Uterus (tissue), 4 donors: Measurements from ENCODE around the gene ATP5ME. TPM values are rescaled to one million over a fixed set of nuclear protein-coding genes. Genes with fewer than 3 reads are reported as not detected.

Experiments
- DNase-seq, 2 donors: peaks; one replicate each; pipeline ENCODE4 v3.0.0-alpha.2; 2019 to 2020
- H3K27ac ChIP-seq, 2 donors: fragments of 200-600 bp; sonication (generic); 1 replicate in 1 of 2; 2 replicates in 1 of 2; pipeline ENCODE4 v1.5.1; 2016 to 2018
- H3K27me3 ChIP-seq, 2 donors: fragments of 200-600 bp; sonication (generic); one replicate each; pipeline ENCODE4 v1.5.1; 2018 to 2019; ENCODE audit warnings: control low read depth in 1 of 2
- H3K36me3 ChIP-seq, 2 donors: fragments of 200-600 bp; sonication (generic); one replicate each; pipeline ENCODE4 v1.5.1; 2019; ENCODE audit warnings: control low read depth in 1 of 2
- H3K4me1 ChIP-seq, 2 donors: fragments of 200-600 bp; sonication (generic); one replicate each; pipeline ENCODE4 v1.5.1; 2018 to 2019; ENCODE audit warnings: control low read depth in 1 of 2
- H3K4me3 ChIP-seq, 2 donors: fragments of 200-600 bp; sonication (generic); 1 replicate in 1 of 2; 2 replicates in 1 of 2; pipeline ENCODE4 v1.5.1; 2018 to 2019; ENCODE audit warnings: mild to moderate bottlenecking in 1 of 2
- H3K9me3 ChIP-seq, 2 donors: fragments of 200-600 bp; sonication (generic); one replicate each; pipeline ENCODE4 v1.5.1; 2019; ENCODE audit warnings: control low read depth in 1 of 2
- POLR2A ChIP-seq, 2 donors: fragments of 450-650 bp; IDR thresholded peaks; one replicate each; pipeline ENCODE4 v1.6.1; 2016; ENCODE audit warnings: antibody characterized with exemption in 2 of 2, mild to moderate bottlenecking in 1 of 2, moderate library complexity in 1 of 2
- intact Hi-C: fragments of 100-400 bp; cut with DNase I; formaldehyde crosslinking; loops from one replicate; pipeline ENCODE4 v1.15.1; 2023; ENCODE audit warnings: low total_unique reads
- total RNA-seq, 4 donors: library from RNA; depleted of rRNA in 3 of 4; stranded (reverse); fragments of >200 nt in 3 of 4; gene quantifications; one replicate each; pipeline versions ENCODE4 v1.1.0 to v1.2.4, GENCODE V29; 2014 to 2023
- TF ChIP-seq, protein P1 (sequence below), 4 experiments: fragments of 200-600 bp in 2 of 4; fragments of 450-650 bp in 2 of 4; sonication (generic) in 2 of 4; IDR thresholded peaks; one replicate each; pipeline ENCODE4 v1.5.1; 2016 to 2019; ENCODE audit warnings: antibody characterized with exemption in 4 of 4, mild to moderate bottlenecking in 2 of 4, moderate library complexity in 1 of 4
- donor health status: DM: yes; HTN: yes; CAD: no.

The ATP5ME gene
- total RNA-seq, 4 donors from 2014 or later = 24.1 to 168 (median 64.2) TPM

GRCh38 chr4:627347-628125, 46.5 kb downstream of the ATP5ME start:
- intact Hi-C loops = no loop called here
- Histone ChIP-seq H3K9me3 (no peaks in the 10 kb centered on the region), H3K4me3 (no peak overlapping the region), H3K4me1 (no peaks in the 10 kb centered on the region), H3K36me3 (no peaks in the 10 kb centered on the region), H3K27me3 (no peaks in the 10 kb centered on the region), H3K27ac (no peak overlapping the region)
- TF ChIP-seq POLR2A (IDR thresholded peaks at IDR 0.05) = no peak
- TF ChIP-seq, protein P1, sequence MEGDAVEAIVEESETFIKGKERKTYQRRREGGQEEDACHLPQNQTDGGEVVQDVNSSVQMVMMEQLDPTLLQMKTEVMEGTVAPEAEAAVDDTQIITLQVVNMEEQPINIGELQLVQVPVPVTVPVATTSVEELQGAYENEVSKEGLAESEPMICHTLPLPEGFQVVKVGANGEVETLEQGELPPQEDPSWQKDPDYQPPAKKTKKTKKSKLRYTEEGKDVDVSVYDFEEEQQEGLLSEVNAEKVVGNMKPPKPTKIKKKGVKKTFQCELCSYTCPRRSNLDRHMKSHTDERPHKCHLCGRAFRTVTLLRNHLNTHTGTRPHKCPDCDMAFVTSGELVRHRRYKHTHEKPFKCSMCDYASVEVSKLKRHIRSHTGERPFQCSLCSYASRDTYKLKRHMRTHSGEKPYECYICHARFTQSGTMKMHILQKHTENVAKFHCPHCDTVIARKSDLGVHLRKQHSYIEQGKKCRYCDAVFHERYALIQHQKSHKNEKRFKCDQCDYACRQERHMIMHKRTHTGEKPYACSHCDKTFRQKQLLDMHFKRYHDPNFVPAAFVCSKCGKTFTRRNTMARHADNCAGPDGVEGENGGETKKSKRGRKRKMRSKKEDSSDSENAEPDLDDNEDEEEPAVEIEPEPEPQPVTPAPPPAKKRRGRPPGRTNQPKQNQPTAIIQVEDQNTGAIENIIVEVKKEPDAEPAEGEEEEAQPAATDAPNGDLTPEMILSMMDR (IDR thresholded peaks at IDR 0.05) = no peak
- DNase-seq = no peak

GRCh38 chr4:626201-627091, 47.6 kb downstream of the ATP5ME start:
- no peak for DNase-seq
- Histone ChIP-seq H3K36me3 (no peaks in the 10 kb centered on the region), H3K4me3 (no peak overlapping the region), H3K9me3 (no peaks in the 10 kb centered on the region), H3K4me1 (no peaks in the 10 kb centered on the region), H3K27ac (no peak overlapping the region), H3K27me3 (no peaks in the 10 kb centered on the region)
- intact Hi-C loops = no loop called here
- TF ChIP-seq, protein P1 (IDR thresholded peaks at IDR 0.05) = no peak
- TF ChIP-seq POLR2A (IDR thresholded peaks at IDR 0.05) = no peak

DNA sequence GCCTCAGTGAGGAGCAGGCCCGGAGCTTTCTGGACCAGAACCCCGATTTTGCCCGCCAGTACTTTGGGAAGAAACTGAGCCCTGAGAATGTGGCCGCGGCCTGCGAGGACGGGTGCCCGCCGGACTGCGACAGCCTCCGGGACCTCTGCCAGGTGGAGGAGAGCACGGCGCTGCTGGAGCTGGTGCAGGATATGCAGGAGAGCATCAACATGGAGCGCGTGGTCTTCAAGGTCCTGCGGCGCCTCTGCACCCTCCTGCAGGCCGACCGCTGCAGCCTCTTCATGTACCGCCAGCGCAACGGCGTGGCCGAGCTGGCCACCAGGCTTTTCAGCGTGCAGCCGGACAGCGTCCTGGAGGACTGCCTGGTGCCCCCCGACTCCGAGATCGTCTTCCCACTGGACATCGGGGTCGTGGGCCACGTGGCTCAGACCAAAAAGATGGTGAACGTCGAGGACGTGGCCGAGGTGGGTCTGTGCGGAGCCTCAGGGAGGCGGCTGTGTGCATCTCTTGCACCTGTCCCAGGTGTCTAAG, 48.4 kb downstream of the ATP5ME start:
- no peaks in the 10 kb centered on the region for H3K4me1 ChIP-seq

DNA sequence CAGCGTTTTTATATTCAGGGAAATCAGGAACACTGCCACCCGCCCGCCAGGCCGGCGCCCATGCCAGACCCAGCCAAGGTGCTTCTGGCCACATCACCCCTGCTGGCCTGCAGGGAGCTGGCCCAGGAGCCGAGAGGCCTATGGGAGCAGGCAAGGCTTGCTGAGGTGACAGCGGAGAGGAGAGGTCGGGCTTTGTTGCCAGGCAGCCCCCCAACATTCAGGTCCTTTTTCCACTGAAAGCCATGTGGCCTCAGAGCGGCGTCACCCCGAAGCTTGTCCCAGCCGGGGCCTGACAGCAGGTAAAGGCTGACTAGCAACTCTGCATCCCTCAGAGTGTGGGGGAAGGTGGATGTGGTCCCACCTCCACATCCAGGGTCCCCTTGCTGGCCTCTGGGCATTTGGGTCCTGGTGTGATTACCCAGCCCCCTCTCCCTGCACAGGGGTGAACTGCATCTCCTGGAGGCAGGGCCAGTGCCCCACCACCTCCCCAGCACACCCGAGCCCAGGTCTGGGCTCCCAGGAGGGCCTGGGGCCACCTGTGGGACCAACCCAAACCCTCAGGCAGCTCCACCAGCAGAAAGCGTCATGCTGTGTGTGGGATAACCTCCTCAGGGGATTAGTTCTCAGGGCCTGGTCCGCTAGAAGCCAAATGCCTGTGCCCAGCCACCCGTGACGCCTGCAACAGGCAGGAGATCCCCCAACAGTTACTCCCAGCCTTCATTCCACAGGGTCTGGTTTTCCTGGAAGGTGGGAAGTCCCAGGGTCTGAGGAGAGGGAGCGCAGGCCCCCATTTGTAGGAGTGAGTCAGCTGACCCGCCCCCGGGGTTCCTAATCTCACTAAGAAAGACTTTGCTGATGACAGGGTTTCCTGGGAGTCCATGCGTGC, 49.1 kb downstream of the ATP5ME start, which contains the start of gene PDE6B:
PDE6B (plus strand) TSS at position 869 of the 886 bp plus-strand sequence. CDS start 54 bp downstream, outside the sequence.
- no peaks in the 10 kb centered on the region for H3K9me3 ChIP-seq
- no peak within 1 kb of the TSS for H3K4me3 ChIP-seq
- intact Hi-C loops = no loop called here
- H3K4me1 ChIP-seq = no peaks in the 10 kb centered on the region
- no peak for DNase-seq
- TF ChIP-seq POLR2A (IDR thresholded peaks at IDR 0.05) = no peak
- TF ChIP-seq, protein P1 (IDR thresholded peaks at IDR 0.05) = no peak
- H3K27ac ChIP-seq = no peak within 1 kb of the TSS
- no peaks in the 10 kb centered on the region for H3K27me3 ChIP-seq
- H3K36me3 ChIP-seq = no peaks in the 10 kb centered on the region

More for the DNA sequence above, 48.4 kb downstream of the ATP5ME start:
- intact Hi-C loops = no loop called here
- H3K27ac ChIP-seq = no peak overlapping the region
- H3K9me3 ChIP-seq = no peaks in the 10 kb centered on the region
- no peaks in the 10 kb centered on the region for H3K36me3 ChIP-seq
- no peak overlapping the region for H3K4me3 ChIP-seq
- no peak for TF ChIP-seq POLR2A (IDR thresholded peaks at IDR 0.05)
- TF ChIP-seq, protein P1 (IDR thresholded peaks at IDR 0.05) = no peak
- DNase-seq = no peak
- H3K27me3 ChIP-seq = no peaks in the 10 kb centered on the region
